Right hindlimb (tissue), 1 donor: ENCODE measurements around the gene TMEM229B.
"Not testable (repeated sequence)": the region's sequence is repeated elsewhere in the genome, so short reads cannot be mapped to it uniquely, and the experiment has no call there.

Experiments used
- DNase-seq: peaks from one replicate; pipeline ENCODE4 v3.0.0-alpha.2; 2018

The TMEM229B gene

DNA sequence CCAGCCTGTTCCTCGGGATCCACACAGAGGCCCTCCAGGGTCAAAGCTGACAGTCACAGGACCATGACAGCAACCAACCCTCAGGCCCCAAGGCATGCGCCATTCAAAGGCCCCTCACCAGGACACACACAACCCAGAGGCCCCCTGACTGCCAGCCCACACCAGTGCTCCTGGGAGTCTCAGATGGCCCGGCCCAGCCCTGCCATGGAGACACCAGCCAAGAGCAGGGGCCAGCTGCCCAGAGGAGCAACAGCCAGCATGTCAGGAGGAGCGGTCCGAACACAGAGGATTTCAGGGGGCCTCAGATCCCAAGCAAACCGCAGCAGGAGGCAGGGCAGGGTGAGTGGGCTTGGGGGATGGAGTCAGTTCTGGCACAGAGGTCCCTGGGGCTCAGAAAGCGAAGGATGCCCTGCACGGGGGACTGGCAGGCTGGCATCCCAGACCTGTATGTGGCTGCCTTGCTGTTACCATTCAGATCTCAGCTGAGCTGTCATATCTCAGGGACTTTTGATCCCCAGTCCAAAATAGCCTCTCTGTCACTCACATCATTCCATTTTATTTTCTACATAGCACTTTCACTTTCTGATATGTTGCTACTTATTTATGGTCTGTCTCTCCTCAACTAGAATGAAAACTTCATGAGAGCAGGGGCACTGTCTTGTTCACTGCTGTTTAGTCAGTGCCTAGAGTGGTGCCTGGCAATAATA, 4.8 kb downstream of the TMEM229B start:
- no peak for DNase-seq

- no peak for DNase-seq
These were observed 6.0 kb downstream of the TMEM229B start for GRCh38 chr14:67482231-67483164.

DNA sequence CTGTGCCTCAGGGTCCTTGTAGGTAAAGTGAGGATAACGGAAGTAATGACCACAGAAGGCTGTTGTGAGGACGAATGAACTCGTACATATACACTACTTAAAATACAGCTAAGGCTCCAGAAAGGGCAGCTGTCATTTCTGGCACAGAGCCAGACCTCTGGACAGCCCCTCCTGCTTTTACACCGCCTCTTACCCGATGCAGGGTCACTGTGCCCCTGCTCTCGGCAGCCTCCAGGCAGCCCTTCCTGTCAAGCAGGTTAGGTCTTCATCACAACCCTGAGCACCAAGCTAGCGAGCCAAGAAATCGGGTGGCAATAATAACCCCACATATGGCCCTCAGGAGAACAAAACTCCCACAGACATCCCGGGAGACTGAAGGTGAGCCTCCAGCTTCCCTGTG, 8.5 kb downstream of the TMEM229B start:
- no peak for DNase-seq

DNA sequence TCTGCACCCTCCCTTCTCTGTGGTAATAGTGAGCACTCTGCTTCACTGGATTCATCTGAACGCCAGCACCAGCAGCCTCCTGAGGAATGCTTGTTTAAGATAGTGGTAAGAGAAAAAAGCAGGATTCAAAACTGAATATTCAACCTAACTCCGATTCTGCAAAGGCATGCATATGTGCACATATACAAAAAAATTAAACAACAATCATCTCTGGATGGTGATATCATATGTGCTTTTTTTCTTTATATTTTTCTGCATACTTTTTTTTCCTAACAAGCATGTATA, 9.8 kb downstream of the TMEM229B start:
- no peak for DNase-seq

GRCh38 chr14:67477926-67478799, 10.4 kb downstream of the TMEM229B start:
- no peak for DNase-seq

DNA sequence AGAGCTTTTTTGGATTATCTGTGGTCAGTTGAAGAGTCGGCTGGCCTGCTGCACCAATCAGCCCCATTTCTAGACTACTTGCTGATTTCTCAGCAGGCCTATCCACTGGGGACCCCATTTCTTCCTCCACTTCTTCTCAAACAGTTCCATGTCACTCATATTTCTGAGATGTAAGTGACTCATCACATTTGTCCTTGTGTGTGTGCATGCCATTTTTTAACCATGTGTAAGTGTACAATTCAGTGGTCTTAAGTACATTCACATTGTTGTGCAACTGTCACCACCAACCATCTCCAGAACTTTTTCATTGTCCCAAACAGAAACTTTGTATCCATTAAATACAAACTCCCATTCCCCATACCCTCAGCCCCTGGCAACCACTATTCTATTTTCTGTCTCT, 14.2 kb downstream of the TMEM229B start:
- no peak for DNase-seq

- DNase-seq: no peak
These were observed 15.0 kb downstream of the TMEM229B start for GRCh38 chr14:67473290-67474082.

DNA sequence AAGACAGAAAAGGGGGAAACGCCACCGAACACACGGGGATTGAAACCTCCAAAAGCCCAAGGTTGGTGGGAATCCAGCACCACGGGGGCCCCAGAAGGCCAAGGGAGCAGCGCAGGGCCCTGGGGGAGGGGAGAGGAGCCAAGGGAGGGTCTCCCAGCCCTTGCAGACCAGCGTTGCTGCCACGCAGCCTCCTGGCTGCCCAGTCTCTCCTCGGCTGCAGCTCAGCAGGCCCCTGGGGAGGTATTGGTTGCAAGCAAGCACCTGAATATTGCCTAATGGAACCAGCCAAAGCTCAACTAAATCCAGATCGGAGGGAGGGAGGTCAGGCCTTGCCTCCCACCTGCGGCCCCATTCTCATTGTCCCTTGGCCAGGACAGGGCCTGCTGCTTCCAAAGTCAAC, 15.8 kb downstream of the TMEM229B start:
- DNase-seq: no peak

DNA sequence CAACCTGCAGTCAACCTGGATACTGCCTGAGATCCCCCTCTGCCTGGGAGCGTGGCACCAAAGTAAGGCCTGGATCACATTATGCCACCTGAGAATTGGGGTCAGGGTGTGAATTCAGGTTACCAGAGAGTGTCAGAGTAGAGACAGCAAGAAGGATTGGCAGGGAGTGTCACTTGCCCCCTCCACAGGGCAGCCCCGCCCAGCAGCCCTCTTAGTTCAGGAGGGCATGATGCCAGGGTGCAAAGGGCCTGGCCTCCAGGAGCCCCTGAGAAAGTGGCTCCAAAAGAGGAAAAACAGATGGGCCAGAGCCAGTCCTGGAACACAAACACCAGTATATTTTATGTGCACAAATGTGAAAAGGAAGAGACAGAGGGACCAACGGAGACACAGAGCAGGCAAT, 18.6 kb downstream of the TMEM229B start:
- no peak for DNase-seq

DNA sequence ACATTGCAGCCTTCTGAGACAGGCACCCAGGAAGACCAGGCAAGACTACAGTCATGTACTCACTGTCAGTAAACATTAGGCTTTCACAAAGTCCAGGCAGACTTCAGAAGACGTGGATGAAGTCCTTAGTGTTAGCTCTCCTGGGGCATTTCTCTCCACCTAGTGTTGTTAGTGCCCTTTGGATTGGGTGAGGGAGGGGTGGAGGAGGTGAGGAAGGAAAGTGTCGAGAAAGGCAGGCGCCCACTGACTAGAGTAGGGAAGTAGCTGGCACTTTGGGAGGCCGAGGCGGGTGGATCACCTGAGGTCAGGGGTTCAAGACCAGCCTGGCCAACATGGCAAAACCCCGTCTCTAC, 20.2 kb downstream of the TMEM229B start:
- DNase-seq: no peak

DNA sequence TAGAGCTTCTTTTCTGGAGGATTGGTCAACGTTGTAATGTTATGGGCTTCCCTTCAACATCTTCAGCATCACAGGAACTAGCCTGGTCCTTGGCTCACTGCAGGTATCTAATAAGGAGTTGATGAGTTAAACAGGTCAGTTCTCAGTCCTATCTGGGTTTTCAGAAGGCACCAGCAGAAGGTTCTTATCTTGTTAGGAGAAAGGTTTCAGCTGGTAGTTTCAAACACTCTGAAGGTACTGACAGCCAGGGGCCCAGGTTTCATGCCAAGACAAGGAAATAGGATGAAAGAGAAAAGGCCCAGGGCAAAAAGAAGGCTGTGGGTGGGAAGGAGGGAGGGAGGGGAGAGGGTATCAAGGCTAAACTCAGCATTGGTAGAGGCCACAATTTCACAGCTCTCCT, 21.4 kb downstream of the TMEM229B start:
- DNase-seq: no peak

DNA sequence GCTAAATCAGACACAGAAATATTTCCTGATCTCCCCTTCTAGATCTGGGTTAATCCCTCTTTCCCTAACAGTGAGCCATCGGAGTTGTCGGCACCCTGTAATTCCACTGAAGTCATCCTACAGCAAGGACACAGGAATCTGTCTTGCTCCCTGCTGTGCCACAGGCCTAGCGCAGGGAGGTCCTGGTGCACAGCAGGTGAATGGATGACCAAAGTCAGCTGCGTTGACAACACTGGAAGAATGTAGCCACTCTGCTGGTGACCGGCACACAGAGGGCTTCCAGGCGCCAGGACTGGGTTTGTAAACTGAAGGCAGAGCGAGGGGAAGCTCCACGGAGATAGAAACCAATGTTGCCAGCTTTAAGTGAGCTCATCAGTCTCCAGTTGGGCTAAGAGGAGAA, 23.6 kb downstream of the TMEM229B start:
- no peak for DNase-seq

DNA sequence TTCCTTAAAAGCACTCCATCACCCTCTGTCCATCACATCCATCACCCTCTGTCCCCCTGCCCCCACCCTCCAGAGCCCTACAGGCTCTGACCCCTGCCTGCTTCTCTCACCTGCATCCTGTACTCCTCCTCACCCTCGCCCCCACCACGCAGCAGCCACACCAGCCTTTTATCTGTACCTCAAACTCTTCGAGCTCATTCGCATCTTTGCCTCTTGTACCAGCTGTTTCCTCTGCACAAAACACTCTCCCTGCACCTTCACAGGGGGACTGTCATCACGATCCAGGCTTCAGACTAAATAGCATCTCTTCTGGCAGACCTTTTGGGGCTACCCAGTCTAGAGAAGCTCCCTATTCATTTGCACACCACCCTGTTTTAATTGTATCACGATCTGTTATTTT, 24.1 kb downstream of the TMEM229B start:
- DNase-seq: no peak

DNA sequence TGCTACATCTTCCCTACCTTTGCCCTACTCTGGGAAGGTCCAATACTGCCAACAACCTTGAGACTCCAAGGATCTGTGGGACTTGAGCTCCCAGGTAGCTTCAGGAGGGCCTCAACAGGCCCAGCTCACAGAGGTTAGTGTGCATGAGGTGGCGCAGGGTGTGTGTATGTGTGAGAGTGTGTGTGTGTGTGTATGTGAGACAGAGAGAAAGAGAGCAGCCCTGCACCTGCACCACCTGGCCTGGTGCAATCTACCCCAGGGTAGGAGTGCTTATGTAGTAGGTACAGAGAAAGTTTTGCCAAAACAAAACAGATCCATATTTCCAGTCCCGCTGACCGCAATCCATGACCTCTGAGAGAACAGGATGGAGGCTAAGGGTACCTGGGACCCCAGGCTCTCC, 24.6 kb downstream of the TMEM229B start:
- no peak for DNase-seq

DNA sequence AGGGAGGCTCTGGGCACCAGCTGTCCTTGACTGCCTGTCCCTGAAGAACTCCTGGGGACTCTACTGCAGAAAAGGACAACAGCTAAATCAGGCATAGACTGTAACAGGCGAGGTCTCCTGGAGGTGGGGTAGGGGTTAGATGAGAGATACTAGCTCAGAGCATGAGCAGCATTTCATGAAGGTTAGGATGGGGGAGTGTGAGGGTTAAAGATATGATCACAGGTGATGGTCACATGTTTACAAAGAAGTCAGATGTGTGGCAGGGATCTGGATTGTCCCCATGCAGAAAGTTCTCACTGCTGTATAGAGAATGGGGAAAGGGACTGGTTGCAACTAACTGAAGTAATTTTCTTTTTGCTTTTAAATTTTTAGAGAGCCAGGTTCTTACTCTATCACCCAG, 26.5 kb downstream of the TMEM229B start:
- no peak for DNase-seq

DNA sequence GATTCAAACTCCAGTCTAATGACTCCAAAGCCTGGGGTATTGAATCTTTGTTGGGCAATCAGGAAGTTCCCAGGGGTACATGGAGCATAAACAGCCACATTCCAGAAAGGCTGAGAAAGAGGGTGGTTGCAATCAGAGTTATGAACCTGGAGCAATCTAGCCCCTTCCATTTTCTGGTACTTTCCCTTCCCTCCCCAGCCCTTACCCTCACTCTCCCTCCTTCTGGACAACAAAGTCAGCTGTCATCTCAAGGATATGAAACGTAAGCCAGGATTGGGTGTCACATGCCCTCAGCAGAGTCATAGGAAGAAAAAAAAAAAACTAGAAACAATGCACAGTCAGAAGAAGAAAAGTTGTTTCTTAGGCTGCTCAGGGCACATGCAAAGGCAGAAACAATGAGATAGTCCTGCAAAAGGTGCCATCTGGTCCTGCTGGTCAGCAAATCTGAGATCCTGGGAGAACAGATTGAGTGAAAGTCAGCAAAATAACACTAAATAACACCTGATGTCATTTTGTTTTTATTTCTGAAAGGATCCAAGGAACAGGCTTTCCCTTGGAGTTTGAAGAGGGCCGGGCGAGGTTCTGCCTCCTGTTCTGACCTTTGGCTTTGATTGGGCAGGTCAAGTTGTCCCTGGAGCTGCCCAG, 27.1 kb downstream of the TMEM229B start:
- DNase-seq: no peak

DNA sequence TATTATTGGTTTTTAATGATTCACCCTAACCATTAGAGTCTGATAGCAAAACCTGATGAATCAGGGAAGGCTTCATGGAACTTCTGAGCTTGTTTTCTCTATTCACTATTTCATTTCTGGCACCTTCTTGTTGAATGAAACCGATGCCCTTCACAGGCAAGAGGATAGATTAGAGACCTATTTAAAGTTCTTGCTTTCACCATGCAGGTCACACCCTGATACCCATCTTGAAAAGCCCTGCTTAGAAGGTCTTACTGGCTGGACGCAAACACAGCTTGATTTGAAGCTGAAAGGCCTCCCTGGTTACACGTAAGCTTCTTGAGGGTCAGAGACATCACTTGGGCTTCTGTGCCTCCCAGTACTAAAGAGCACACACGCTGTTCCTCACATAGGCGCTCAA, 29.2 kb downstream of the TMEM229B start:
- no peak for DNase-seq

DNA sequence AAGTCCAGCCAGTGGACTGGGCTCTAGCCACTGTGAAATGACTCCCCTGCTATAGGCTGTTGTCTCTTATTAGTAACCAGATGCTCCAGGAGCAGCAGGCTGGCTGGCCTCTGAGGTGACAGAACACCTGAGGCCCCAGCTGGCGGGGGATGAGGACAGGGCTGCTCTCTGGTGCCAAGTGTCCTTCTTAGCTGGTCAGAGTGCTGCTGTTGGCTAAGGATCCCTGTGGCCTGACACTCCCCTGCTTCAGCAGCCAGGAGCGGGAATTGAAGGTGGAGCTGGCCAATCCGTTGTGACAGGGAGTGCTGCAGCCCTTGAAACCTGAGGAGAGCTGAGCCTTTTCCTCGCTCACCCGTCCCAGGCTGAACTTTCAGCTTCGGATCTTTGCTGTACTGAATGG, 30.7 kb downstream of the TMEM229B start:
- DNase-seq: peak; percentile 45

DNA sequence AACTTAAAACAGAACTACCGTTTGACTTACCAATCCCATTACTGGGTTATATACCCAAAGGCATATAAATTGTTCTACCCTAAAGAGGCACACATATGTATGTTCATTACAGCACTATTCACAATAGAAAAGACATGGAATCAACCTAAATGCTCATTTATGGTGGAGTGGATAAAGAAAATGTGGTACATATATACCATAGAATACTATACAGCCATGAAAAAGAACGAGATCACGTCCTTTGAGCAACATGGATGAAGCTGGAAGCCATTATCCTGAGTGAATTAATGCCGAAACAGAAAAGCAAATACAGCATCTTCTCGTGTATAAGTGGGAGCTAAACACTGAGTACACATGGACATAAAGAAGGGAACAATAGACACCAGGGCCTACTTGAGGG, 31.8 kb downstream of the TMEM229B start:
- DNase-seq: no peak

GRCh38 chr14:67453575-67454300, 34.8 kb downstream of the TMEM229B start:
- DNase-seq: no peak

DNA sequence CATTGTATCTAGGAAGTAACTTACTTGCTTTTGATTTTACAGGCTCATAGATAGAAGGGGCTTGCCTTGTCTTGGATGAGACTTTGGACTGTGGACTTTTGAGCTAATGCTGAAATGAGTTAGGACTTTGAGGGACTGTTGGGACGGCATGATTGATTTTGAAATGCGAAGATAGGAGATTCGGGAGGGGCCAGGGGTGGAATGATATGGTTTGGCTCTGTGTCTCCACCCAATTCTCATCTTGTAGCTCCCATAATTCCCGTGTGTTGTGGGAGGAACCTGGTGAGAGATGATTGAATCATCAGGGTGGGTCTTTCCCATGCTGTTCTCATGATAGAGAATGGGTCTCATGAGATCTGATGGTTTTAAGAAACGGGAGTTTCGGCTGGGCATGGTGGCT, 36.9 kb downstream of the TMEM229B start:
- not testable (repeated sequence) for DNase-seq

GRCh38 chr14:67449096-67449495, 39.4 kb downstream of the TMEM229B start:
- no peak for DNase-seq
